ENCODE data around the gene IPO7.

- TF ChIP-seq POLR2A (IDR thresholded peaks at IDR 0.05; ENCODE audit: low read depth, low read length) = no peak
- TF ChIP-seq CTCF (IDR thresholded peaks at IDR 0.05; ENCODE audit: extremely low read depth in 1 of 2, insufficient read depth in 1 of 2, low read depth in 1 of 2, low read length in 2 of 2) = no peak
- no peak for TF ChIP-seq POLR2AphosphoS5 (IDR thresholded peaks at IDR 0.05; ENCODE audit: insufficient read depth, low read depth, low read length)
Measured at GRCh38 chr11:9344061-9344680, 40.3 kb upstream of the IPO7 start.
